RWPE2 (cell line): ENCODE data around the gene KRT8.

Experiments
- ATAC-seq: fragments of 200-7000 bp; cut with Tn5 transposase; 3 replicates; pipeline ENCODE4 v1.9.1; 2021; ENCODE audit warnings: low read depth
- DNase-seq: peaks from one replicate; pipeline ENCODE4 v3.0.0-alpha.2; 2020; ENCODE audit warnings: low spot score
- H3K27ac ChIP-seq: fragments of 450-650 bp; 2 replicates; pipeline ENCODE4 v1.5.1; 2017; ENCODE audit warnings: mild to moderate bottlenecking; ENCODE audit not compliant: poor library complexity, severe bottlenecking
- H3K27me3 ChIP-seq: fragments of 250-450 bp; sonication (Bioruptor Pico); 2 replicates; pipeline ENCODE4 v1.5.1; 2021; ENCODE audit warnings: mild to moderate bottlenecking, moderate library complexity; ENCODE audit not compliant: insufficient read depth, poor library complexity, severe bottlenecking
- H3K36me3 ChIP-seq: fragments of 250-450 bp; sonication (Bioruptor Pico); 2 replicates; pipeline ENCODE4 v1.5.1; 2020; ENCODE audit warnings: low read depth, mild to moderate bottlenecking, moderate library complexity
- H3K4me1 ChIP-seq: fragments of 250-450 bp; sonication (Bioruptor Pico); 2 replicates; pipeline ENCODE4 v1.5.1; 2021; ENCODE audit warnings: mild to moderate bottlenecking, moderate library complexity; ENCODE audit not compliant: insufficient read depth, poor library complexity, severe bottlenecking
- H3K4me3 ChIP-seq: fragments of 250-450 bp; sonication (Bioruptor Pico); 2 replicates; pipeline ENCODE4 v1.5.1; 2021; ENCODE audit warnings: mild to moderate bottlenecking, moderate library complexity; ENCODE audit not compliant: severe bottlenecking
- H3K9me3 ChIP-seq: fragments of 250-450 bp; sonication (Bioruptor Pico); 2 replicates; pipeline ENCODE4 v1.5.1; 2021; ENCODE audit warnings: mild to moderate bottlenecking, moderate library complexity; ENCODE audit not compliant: severe bottlenecking
- TF ChIP-seq, protein P1 (sequence below): fragments of 450-650 bp; IDR thresholded peaks from one replicate; pipeline ENCODE4 v1.5.1; 2017; ENCODE audit warnings: mild to moderate bottlenecking, moderate library complexity; ENCODE audit not compliant: poor library complexity, severe bottlenecking

Gene KRT8

DNA sequence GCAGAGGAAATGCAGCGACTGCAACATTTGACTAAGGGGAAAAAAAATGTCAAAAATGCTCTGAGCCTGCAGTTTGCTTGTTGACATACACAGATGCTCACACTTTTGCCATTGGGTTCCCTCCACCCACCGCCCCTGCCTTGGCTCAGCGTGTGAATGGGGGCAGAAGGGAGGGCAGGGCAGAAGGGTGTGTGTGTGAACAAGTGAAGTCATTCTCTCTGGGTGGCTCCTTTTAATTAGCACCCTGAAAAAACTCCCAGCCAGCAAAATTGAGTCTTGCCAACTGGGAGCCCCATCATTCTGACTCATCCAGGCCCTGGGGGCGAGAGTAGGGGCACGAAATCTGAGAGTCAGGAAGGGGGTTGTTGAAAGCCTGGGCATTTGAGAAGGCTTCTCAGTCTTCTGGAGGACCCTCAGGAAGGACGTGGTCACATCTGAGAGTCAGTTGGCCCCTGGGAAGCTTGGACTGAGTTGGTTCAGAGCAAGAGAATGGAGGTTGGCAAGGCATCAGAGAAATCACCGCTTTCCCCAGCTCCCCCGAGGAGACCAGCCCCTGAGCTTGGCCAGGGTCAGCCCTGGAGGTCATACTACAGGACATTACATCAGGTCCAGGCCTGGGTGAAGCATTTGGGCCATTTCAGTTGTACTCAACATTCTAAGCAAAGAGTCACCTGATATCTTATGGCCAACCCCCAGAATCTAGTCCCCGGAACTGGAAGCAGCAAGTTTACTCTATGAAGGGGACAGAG lies 33.4 kb downstream of the KRT8 start:
- DNase-seq = peak; percentile 92
- ATAC-seq = peak; percentile 66
- H3K9me3 ChIP-seq = no peaks in the 10 kb centered on the region
- H3K36me3 ChIP-seq = no peaks in the 10 kb centered on the region
- no peaks in the 10 kb centered on the region for H3K27me3 ChIP-seq
- H3K4me3 ChIP-seq = no peak overlapping the region
- peak overlapping the region; percentile 94 for H3K27ac ChIP-seq
- TF ChIP-seq, protein P1, sequence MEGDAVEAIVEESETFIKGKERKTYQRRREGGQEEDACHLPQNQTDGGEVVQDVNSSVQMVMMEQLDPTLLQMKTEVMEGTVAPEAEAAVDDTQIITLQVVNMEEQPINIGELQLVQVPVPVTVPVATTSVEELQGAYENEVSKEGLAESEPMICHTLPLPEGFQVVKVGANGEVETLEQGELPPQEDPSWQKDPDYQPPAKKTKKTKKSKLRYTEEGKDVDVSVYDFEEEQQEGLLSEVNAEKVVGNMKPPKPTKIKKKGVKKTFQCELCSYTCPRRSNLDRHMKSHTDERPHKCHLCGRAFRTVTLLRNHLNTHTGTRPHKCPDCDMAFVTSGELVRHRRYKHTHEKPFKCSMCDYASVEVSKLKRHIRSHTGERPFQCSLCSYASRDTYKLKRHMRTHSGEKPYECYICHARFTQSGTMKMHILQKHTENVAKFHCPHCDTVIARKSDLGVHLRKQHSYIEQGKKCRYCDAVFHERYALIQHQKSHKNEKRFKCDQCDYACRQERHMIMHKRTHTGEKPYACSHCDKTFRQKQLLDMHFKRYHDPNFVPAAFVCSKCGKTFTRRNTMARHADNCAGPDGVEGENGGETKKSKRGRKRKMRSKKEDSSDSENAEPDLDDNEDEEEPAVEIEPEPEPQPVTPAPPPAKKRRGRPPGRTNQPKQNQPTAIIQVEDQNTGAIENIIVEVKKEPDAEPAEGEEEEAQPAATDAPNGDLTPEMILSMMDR = no peak
- peaks cover 57% of the 10 kb centered on the region for H3K4me1 ChIP-seq

DNA sequence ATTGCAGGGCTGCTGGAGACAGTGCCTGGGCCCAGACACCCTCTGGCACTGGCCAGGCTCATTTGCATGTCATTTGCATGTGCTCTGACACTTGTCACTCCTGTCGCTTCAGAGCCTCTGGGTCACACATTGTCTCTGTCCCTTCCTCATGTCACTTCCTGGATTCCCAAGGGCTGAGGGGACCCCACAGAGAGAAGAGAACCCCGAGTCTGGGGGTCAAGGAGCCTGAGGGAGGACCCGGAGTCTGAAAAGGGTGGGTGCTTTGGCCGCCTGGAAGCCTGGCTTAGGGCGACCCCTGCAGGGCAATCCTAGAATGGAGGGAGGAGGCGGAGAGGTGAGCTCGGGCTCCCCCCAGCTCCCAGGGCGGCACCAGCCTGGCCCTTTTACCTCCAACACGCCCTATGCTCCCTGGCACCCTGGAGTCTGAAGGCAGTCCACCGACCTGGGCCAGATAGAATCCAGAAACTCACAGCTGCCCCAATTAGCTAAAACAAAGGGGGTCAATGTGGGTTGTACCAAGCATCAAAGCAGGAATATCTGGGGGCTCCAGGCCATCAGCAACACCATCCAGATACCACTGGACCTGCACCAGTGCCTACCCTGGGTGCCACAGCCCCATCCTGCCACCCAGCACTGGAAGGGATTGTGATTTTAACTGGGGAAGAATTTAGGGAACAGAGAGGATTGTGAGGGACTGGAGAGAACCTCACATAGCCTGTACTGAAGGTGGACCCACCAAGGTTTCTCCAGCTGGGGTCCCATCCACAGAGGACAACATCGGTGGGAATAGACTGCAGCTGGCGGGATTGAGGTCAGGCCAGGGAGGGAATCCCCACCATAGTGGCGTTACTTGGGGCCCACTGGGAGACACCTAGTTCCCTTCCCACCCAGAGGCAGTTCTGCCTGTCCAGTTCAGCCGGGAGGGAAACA lies 34.2 kb downstream of the KRT8 start:
- H3K27ac ChIP-seq = peak overlapping the region; percentile 94
- ATAC-seq (peak; percentile 4), DNase-seq (no peak)
- no peak overlapping the region for H3K4me3 ChIP-seq
- TF ChIP-seq, protein P1 = peak; percentile 87
- H3K4me1 ChIP-seq = peaks cover 50% of the 10 kb centered on the region
- H3K9me3 ChIP-seq = no peaks in the 10 kb centered on the region
- H3K36me3 ChIP-seq = no peaks in the 10 kb centered on the region
- no peaks in the 10 kb centered on the region for H3K27me3 ChIP-seq

DNA sequence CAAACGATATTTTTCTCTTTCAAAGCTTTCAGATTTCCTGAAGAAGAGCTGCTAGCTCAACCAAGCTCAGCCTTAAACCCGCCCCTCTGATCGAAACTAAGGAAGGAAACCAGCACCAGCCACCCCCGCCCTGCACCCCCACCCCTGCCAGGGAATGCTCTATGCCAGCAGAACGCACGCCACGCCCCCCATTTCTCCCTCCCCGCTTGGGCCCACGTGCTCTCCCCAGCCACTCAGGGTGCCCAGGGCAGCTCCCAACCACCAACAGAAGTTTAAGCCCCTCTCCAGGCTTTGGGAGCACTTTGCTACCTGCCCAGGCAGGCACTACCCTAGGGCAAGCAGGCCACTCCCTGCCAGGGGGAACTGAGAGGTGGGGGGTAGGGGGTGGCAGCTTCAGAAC lies 37.2 kb downstream of the KRT8 start:
- TF ChIP-seq, protein P1 = no peak
- H3K36me3 ChIP-seq = no peaks in the 10 kb centered on the region
- no peak overlapping the region for H3K4me3 ChIP-seq
- peak; percentile 86 for DNase-seq
- H3K27ac ChIP-seq = peak overlapping the region; percentile 38
- ATAC-seq = peak; percentile 59
- H3K4me1 ChIP-seq = peaks cover 36% of the 10 kb centered on the region
- no peaks in the 10 kb centered on the region for H3K9me3 ChIP-seq
- no peaks in the 10 kb centered on the region for H3K27me3 ChIP-seq

DNA sequence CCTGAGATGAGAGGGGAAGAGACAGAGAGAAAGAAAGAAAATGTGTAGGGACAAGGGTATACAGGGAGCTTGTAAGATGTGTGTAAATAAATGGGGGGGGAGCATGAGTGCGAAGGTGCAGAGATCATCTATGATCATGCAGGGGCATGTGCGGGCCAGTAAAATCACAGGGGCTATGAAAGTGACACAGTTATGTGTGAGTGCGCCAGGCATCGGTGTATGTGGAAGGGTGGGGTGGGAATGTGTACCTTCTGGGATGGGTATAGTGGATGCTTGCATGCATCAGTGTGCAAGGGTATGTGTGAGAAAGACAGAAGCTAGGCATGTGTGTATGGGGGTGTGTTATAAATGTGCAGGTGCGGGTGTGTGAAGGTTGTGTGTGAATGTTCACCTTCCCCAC lies 37.7 kb downstream of the KRT8 start:
- Histone ChIP-seq H3K4me3 (no peak overlapping the region), H3K27me3 (no peaks in the 10 kb centered on the region), H3K36me3 (no peaks in the 10 kb centered on the region), H3K4me1 (peaks cover 34% of the 10 kb centered on the region), H3K9me3 (no peaks in the 10 kb centered on the region), H3K27ac (peak overlapping the region; percentile 38)
- ATAC-seq (no peak), DNase-seq (no peak)
- TF ChIP-seq, protein P1 = no peak
